Dermis microvascular lymphatic vessel endothelial cell (primary cell): Measurements from ENCODE around the gene SHE. TPM values are rescaled to one million over a fixed set of nuclear protein-coding genes. Genes with fewer than 3 reads are reported as not detected.

ENCODE experiments used
- DNase-seq, 2 donors: peaks; one replicate each; pipeline versions ENCODE4 v3.0.0 to v3.0.0-alpha.2; 2010; ENCODE audit warnings: low read depth in 2 of 2
- total RNA-seq: library from RNA; depleted of rRNA; stranded (reverse); fragments of >200 nt; gene quantifications from 2 replicates; pipeline ENCODE4 v1.2.1, GENCODE V29; 2014

SHE gene
- total RNA-seq, 1 donor from 2014 or later: 69.1 TPM

DNA sequence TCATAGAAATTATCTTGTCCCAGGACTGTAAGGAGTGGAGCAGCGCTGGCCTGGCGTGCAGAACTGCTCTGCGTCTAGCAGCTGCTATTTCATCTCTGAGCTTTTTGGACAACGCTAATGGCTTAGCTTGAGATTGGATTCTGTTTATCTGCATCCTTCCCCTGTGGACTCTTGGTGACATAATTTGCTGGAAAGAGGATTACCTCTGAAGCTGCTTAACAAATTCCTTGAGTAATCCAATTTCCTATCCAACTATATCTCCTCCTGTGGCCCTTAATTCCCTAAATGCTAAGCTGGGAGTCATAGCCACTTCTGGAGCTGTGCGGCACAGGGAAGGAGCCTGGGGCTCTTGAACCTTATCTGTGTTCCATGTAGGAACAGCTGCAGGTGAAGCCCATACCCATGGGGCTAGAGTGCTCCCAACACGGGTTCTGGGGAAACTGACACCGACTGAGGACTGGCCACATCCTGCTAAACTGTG, 53.8 kb downstream of the SHE start:
- DNase-seq: no peak

DNA sequence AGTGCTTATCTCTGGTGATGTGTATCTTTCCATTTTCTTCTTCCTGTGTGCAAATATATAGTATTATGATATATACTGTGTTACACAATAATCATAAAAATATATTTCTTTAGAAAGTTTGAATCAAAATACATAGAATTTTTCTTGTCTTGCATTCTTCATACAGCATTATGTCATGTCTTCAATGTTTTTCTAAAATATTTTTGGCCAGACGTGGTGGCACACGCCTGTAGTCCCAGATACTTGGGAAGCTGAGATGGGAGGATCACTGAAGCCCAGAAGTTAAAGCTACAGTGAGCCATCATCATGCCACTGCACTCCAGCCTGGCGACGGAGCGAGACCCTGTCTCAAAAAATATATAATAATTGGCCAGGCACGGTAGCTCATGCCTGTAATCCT, 55.4 kb downstream of the SHE start:
- DNase-seq: no peak

DNA sequence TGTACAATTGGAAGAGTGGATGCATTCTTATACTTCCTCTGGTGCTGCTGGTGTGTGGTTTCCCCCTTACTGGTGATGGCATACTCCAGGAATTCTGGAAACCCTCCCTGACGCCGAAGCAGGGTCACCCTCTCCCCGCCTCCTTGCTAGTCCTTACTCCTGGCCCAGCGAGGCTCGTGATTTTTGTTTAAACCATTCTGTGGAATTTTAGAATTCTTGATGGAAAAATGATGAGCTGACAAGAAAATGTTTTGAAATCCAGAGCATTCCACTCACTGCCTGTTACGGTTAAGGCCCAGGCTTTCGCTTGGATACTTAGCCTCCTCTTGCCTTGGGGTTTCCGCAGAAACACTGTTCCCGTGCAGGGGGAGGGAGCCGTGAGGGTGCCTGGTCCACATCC, 55.9 kb downstream of the SHE start:
- DNase-seq: no peak

DNA sequence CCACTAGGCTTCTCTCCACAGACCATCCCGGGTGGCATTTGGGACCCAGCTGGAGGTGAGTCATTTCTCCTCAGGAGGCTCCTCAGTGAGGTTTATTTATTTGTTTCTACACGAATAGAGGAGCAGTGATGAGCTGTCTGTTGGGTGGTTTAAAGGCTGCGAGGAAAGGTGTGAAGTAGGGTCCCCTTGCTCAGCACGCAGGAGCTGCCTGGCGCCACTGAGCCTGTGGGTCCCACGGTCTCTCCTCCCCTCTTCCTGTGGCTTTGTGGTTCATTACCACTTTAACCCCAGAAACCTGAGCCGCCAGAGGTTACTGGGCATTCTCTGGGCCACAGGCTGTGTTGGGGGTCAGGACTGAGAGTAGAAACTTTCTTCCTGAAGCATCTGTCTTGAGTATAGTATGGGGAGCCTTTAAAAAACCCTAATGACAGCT, 57.2 kb downstream of the SHE start:
- no peak for DNase-seq

DNA sequence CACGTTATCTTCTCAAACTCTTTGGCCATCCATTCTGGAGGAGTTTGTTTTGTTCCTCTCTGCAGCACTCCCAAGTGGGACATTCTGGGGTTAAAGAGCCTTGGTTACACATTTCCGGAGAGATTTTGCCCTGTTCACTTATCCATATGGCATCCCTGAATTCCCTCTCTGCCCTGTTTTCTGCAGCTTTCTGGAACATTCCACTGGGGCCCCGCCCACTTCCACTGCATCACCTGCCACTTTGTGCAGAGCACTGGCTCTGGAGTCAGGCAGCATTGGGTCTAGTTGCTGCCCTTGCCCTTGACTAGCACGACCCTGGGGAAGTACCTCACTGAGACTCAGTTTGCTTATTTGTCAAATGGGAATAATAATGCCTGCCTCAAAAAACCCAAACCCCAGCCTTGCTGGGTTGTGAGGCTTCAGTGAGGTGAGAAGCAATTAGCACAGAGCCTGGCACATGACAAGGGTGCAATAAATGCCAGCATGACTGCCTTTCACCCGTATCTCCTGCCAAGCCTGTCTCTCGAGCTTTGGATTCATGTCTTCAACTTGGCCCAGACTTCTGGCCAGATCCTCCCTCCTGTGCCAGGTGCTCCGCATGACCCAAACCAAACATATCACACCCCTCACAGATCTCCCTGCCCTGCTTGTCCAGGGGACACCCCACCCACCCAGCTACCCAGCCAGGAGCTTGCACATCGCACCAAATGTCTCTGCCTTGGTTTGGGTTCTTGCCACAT, 58.8 kb downstream of the SHE start:
- no peak for DNase-seq

DNA sequence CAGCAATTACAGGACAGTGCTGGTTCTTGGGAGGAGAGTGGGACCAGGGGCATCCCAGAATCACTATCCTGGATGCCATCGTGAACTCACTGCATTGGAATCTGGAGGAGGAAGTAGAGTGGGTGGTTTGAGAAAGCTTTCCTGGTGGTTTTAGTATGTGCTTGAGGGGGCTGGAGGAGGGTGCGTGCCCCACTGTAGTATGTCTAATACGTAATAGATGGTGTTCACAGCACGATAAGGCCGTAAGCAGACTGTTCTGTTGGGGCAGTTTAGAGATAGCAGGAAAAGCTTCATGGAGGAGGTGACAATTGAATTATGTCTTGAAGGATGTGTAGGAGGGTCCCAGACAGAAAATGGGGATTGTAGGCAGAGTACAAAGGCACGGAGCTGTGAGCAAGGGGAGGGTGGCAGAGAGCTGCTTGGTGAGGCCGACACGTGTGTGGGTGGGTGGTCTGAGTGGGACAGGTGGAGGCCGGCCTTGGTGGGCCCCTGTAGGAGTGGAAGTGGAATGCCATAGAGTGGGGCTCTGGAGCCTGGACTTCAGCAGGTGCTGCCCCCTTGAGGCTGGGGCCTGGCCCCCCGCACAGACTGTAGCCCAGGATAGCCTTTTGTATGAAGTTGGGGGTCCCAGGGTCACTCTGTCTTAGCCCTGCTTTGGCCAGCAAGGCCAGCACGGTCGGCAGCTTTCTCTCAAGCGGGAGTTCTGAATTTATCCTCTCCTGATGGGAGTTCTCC, 60.0 kb downstream of the SHE start:
- DNase-seq: peak in 1 of 2 donors; percentile 22

DNA sequence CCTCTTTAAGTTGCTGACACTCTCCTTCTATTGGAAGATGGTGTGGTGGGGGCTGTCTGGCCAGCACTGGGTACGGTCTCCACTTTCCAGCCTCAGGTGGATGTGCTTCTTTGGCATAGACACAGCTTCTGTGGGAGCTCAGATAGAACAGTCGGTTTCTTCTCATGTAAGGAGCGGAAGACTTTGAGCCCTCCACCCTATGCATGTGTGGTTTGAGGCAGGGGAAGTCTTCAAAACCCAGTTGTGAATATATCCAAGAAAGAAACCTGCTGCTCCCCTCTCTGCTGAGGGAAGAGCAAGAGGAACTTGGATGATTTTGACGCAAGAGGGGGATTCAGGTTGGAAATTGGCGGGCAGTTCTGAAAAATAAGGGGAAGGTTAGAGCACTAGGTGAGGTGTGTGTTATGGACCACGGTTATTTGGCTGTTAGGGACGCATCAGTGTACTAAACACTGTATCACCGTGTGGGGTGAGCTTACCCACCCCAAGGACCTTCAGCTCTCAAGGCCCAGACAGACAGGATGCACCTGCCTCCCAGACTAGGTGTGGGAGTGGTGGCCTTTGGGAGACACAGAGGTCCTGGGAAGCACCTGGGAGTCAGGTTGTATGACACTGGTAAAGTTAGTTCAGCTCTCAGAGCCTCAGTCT, 60.8 kb downstream of the SHE start:
- peak in 1 of 2 donors; percentile 11 for DNase-seq

DNA sequence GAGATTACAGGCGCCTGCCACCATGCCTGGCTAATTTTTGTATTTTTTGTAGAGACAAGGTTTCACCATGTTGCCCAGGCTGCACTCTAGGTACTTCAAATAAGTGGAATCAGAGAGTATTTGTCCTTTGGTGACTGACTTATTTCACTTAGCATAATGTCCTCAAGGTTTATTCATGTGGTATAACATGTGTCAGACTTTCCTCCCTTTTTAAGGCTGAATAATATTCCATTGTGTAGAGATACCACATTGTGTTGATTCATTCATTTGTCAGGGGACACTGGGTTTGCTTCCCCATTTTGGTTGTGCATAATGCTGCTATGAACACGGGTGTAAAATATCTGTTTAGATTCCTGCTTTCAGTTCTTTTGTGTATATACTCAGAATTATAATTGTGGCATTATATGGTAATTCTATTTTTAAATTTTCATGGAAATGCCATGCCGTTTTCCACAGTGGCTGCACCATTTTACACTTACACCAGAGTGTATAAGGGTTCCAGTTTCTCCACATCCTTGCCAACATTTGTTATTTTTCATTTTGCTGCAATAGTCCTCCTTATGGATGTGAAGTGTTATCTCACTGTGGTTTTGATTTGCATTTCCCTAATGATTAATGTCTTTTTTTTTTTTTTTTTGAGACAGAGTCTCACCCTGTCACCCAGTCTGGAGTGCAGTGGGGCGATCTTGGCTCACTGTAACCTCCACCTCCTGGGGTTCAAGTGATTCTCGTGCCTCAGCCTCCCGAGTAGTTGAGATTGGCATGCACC, 62.0 kb downstream of the SHE start:
- no peak for DNase-seq

DNA sequence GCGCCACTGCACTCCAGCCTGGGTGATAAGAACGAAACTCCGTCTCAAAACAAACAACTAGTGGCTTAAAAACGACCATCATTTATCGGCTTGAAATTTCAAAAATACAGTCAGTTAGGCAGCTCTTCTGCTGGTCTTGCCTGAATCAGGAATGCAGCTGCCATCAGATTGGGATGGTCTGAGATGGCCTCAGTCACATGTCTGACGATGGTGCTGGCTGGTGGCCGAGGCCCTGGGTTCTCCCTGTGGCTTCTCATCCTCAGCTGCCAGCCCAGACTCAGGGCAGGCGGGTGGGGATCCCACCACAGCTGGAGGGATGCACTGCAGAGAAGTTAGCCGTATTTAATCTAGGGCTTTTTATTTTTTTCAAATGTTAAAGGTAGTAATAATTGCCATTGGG, 65.8 kb downstream of the SHE start:
- DNase-seq: no peak

DNA sequence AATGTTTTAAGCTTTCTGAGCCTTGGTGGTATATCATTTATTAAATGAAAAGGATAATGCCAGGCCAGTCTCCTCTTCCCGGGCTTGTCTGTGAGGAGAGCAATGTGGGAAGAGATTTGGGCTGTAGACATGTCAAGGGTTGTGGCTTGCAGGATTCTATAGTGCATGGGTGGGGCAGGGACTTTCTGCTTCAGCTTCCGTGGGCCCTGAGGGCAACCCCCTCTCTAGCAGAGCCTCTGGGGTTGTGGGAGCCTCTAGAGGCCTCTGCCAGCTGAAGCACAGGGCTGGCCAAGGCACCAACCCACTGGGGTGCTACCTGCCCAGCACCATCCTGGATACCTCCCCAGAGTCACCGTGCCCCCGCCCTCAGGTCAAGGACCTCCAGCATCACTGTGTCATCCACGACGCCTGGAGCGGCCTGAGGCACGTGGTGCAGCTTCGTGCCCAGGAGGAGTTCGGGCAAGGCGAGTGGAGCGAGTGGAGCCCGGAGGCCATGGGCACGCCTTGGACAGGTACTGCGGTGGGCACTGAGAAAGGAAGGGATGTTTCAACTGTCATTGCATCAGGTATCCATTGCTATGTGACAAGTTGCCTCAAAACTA, 66.5 kb downstream of the SHE start:
- no peak for DNase-seq

DNA sequence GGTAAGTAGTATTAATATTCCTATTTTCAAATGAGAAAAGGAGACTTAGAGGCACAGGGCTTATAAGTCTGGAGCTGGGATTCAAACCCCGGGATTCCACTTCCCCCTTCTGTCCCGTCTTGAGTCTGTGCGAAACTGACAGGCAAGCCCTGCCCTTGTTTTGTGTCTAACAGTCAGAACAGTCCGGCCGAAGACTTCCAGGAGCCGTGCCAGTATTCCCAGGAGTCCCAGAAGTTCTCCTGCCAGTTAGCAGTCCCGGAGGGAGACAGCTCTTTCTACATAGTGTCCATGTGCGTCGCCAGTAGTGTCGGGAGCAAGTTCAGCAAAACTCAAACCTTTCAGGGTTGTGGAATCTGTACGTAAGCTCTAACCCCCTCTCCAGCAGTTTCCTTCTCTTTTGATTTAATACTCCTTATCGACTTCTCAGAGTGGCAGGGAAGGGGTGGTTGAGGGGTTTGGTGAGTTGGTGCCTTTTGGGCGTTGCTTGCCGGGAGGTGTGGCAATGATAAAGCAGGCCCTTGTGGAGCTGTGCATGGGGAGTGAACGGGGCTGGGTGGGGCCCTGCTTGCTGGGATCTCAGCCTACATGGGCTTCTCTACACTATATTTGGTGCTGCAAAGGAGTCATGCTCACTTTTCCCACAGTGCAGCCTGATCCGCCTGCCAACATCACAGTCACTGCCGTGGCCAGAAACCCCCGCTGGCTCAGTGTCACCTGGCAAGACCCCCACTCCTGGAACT, 67.7 kb downstream of the SHE start:
- no peak for DNase-seq

DNA sequence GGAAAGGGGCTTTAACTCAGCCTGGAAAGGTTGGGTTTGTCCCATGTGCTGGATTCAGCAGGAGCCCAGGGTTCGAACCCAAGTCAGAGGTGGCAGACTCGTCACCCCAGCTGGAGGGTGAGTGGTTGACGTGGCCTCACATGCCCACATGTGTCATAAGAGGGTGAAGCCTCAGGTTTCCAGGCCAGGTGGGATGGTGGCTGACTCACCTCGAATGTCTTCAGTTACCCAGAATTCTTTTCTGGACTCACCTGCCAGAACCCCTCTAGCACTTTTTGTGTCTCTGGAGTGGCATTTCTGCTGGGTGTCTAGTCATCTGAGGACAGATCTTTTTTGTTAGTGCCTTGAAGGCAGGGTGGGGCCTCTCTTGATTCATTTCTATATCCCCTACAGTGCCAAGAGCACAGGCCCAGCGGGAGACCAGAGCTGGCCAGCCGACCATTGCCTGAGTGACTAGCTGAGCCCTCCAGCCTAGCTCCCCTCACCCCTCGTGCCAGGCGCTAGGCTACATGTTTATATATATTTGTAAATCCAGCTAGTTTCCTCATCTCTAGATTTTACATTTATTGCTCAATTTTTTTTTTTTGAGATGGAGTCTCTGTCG, 68.9 kb downstream of the SHE start:
- DNase-seq: no peak

DNA sequence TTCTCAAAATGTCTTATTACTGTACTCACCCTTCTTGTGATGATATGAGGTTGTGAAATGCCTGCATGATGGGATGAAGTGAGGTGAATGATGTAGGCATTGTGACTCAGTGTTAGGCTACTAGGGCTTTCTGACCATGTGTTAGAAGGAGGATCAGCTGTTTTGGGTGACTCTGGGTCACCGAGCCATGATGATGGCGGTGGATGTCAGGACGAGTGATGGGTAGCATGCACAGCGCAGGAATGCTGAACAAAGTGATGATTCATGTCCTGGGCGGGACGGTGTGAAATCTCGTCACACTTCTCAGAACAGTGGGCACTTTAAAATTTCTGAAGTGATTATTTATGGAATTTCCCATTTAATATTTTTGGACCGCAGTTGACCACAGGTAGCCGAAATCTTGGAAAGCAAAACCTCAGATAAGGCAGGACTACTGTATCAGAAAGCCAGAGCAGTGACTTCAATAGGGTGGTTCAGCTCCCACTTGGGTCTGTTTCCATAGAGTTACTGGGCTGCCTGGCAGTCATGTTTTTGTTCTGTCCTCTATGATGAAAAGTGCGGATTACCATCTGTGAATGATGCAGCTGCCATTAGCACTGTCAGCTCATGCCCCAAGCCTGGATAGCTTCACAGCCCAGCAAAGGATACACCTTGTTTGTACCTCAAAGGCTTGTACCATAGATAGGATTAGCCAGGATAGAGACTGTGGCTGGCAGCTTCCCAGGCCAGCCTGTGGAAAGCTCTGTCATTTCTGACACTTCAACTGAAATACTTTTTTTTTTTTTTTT, 70.4 kb downstream of the SHE start:
- peak in 1 of 2 donors; percentile 23 for DNase-seq

DNA sequence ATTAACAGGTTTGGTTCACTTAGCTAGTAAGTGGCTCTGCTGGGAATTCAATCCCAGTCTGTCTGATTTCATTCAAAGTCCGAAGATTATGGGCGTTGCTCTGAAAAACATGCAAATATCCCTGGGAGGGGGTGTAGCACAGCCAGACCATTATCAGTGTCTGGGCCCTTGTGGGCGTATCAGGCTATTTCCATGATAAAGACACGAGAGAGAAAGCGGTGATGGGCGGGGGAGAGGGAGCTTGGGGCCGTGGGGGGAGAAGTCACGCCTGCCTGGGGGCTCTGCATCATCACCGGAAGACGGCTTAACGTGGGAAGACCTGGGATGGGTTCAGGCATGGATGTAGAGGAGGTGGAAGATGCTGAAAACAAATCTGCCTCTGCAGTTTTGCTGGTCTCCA, 71.3 kb downstream of the SHE start:
- DNase-seq: no peak

DNA sequence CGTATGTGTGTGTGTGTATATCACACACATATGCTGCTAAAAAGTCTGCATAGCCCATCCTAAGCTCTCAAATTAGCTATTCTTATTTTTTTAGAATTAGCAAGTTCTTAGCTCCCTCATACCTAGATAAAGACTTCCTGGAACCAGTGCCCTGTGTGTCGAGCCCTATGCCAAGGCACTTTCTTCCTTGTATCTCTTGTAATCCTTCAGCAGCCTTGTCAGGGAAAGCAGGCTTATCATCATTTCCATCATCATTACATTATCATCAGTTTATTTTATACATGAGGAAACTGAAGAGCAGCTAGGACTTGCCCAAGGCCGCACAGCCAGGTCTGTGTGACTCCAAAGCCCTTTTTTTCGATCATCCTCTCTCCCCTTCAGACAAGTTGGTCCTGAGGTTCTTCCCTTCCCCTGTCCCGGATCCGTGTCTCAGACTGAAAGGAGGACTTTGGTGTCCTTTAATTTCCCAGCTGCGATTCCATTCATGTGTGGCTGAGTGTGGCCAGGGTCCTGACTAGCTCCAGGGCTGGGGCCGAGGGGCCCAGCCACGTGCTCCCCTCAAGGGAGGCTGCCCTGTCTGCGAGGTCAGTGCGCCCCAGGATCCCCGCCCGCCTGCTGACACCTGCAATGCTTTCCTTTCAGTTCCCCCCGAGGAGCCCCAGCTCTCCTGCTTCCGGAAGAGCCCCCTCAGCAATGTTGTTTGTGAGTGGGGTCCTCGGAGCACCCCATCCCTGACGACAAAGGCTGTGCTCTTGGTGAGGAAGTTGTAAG, 72.2 kb downstream of the SHE start:
- DNase-seq: no peak
